Lung (tissue), 12 donors: ENCODE results near the gene TMPRSS11D. TPM values are rescaled to one million over a fixed set of nuclear protein-coding genes. Genes with fewer than 3 reads are reported as not detected.
A peak's percentile ranks its signal among the peaks of the same experiment; 100 is the strongest.

ENCODE experiments used
- ATAC-seq: fragments of 200-7000 bp; cut with Tn5 transposase; one replicate; pipeline ENCODE4 v1.9.1; 2020; ENCODE audit warnings: moderate number of reproducible peaks; ENCODE audit not compliant: insufficient read depth, low FRiP score
- DNase-seq, 3 donors: peaks; one replicate each; pipeline ENCODE4 v3.0.0-alpha.2; 2013 to 2017
- H3K27ac ChIP-seq, 2 donors: one replicate each; pipeline ENCODE4 v1.5.1; 2013; ENCODE audit warnings: mild to moderate bottlenecking in 2 of 2, moderate library complexity in 2 of 2, control low read depth in 1 of 2, inconsistent platforms in 1 of 2, low read depth in 1 of 2, low read length in 1 of 2
- H3K27me3 ChIP-seq, 3 donors: one replicate each; pipeline ENCODE4 v1.5.1; 2013; ENCODE audit warnings: low read length in 2 of 3; ENCODE audit not compliant: control insufficient read depth in 3 of 3, insufficient read depth in 3 of 3
- H3K36me3 ChIP-seq, 4 donors: one replicate each; pipeline ENCODE4 v1.5.1; 2013; ENCODE audit warnings: low read length in 4 of 4, mild to moderate bottlenecking in 1 of 4, moderate library complexity in 1 of 4; ENCODE audit not compliant: control insufficient read depth in 4 of 4, insufficient read depth in 4 of 4
- H3K4me1 ChIP-seq, 5 donors: one replicate each; pipeline ENCODE4 v1.5.1; 2013; ENCODE audit warnings: low read length in 5 of 5, mild to moderate bottlenecking in 2 of 5, moderate library complexity in 1 of 5; ENCODE audit not compliant: control insufficient read depth in 5 of 5, insufficient read depth in 5 of 5
- H3K4me3 ChIP-seq: one replicate; pipeline ENCODE4 v1.5.1; 2013; ENCODE audit warnings: mild to moderate bottlenecking, control low read depth, moderate library complexity
- H3K9ac ChIP-seq, 2 donors: one replicate each; pipeline ENCODE4 v1.5.1; 2013; ENCODE audit warnings: low read length in 2 of 2, control low read depth in 1 of 2; ENCODE audit not compliant: insufficient read depth in 1 of 2
- H3K9me3 ChIP-seq, 4 donors: one replicate each; pipeline ENCODE4 v1.5.1; 2013; ENCODE audit warnings: low read length in 3 of 4, mild to moderate bottlenecking in 1 of 4, moderate library complexity in 1 of 4; ENCODE audit not compliant: control insufficient read depth in 4 of 4, insufficient read depth in 3 of 4
- WGBS, 2 donors: extraction: QIAGEN DNeasy Blood & Tissue Kit; methylation state at CpG; one replicate each; pipeline ENCODE4 v1.1.7; 2013; 5-methylcytosine and 5-hydroxymethylcytosine counted together
- polyA plus RNA-seq, 2 donors: library from polyadenylated mRNA; stranded (reverse); fragments of 200-250 nt; gene quantifications; one replicate each; pipeline ENCODE4 v1.2.1, GENCODE V29; 2013
- total RNA-seq, 2 donors: library from RNA; depleted of rRNA in 1 of 2; stranded (reverse); fragments of >200 nt in 1 of 2; gene quantifications; one replicate each; pipeline ENCODE4 v1.2.1, GENCODE V29; 2014 to 2021
- TF ChIP-seq, protein P1 (sequence below): IDR thresholded peaks from 2 replicates; pipeline ENCODE4 v1.5.1; 2012; ENCODE audit warnings: mild to moderate bottlenecking; ENCODE audit errors: control extremely low read depth, extremely low read depth
- donor health status: control.
- donor health status: control.
- donor health status: Bipolar disorder and iron deficiency.
- donor health status: healthy.
- donor health status: DM: yes; HTN: yes; CAD: no.

The TMPRSS11D gene
- total and polyA plus RNA-seq, 4 donors = 0.04 to 0.09 TPM; not detected in 2

DNA sequence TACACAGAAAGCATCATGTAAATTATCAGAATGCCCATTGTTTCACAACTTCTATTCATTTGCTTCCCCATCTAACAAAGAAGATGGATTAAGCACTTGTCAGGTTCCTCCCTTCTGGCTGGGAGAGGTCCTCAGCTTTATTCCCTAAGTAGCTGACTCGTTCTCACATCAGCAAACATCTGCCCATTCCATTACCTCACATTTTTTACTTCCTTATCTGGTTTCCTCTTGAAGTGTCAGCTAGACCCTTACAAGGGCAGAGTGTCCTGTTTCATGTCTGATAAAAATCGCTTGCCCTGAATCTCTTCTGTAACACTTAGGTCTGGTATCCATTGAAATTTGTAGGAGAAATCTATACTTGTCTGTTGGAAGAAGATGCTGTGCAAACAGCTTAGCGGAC lies 44.7 kb upstream of the TMPRSS11D start:
- Histone ChIP-seq H3K27ac (no peak overlapping the region), H3K9ac (no peak overlapping the region), H3K4me3 (no peak overlapping the region), H3K9me3 (peaks cover 0 to 8% (median 0%) of the 10 kb centered on the region in 4 donors), H3K36me3 (no peaks in the 10 kb centered on the region), H3K4me1 (no peaks in the 10 kb centered on the region), H3K27me3 (no peaks in the 10 kb centered on the region)
- WGBS, 2 donors = 22% methylated on average over 3 of the region's 3 CpGs
- TF ChIP-seq, protein P1, sequence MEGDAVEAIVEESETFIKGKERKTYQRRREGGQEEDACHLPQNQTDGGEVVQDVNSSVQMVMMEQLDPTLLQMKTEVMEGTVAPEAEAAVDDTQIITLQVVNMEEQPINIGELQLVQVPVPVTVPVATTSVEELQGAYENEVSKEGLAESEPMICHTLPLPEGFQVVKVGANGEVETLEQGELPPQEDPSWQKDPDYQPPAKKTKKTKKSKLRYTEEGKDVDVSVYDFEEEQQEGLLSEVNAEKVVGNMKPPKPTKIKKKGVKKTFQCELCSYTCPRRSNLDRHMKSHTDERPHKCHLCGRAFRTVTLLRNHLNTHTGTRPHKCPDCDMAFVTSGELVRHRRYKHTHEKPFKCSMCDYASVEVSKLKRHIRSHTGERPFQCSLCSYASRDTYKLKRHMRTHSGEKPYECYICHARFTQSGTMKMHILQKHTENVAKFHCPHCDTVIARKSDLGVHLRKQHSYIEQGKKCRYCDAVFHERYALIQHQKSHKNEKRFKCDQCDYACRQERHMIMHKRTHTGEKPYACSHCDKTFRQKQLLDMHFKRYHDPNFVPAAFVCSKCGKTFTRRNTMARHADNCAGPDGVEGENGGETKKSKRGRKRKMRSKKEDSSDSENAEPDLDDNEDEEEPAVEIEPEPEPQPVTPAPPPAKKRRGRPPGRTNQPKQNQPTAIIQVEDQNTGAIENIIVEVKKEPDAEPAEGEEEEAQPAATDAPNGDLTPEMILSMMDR = no peak
- peak in 1 of 3 donors; percentile 12 for DNase-seq
- no peak for ATAC-seq

DNA sequence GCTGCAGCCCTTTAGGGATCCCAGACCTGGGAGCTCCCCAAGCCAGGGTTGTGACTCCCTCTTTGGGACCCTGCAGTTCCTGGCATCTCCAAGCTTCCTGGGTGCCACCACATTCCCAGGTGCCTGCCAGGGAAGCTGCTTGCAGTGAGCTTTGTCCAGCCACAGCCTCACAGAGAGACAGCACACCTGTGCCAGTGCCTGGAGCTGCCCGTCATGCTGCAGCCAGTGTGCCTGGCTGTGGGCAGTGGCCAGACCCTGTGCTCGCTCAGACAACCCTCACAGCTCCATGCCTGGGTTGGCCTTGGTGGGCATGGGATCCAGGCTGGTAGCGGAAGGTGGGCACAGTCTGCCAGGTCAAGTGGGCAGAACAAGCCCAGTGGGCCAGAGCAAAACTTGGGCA lies 43.4 kb upstream of the TMPRSS11D start:
- H3K4me1 ChIP-seq = no peaks in the 10 kb centered on the region
- DNase-seq (no peak), ATAC-seq (no peak)
- no peak overlapping the region for H3K9ac ChIP-seq
- no peaks in the 10 kb centered on the region for H3K36me3 ChIP-seq
- no peak overlapping the region for H3K4me3 ChIP-seq
- H3K27me3 ChIP-seq = no peaks in the 10 kb centered on the region
- H3K27ac ChIP-seq = no peak overlapping the region
- peaks cover 0 to 8% (median 1%) of the 10 kb centered on the region in 4 donors for H3K9me3 ChIP-seq
- TF ChIP-seq, protein P1 = no peak
- 93 to 95% methylated on average over 3 of the region's 3 CpGs for WGBS, 2 donors

GRCh38 chr4:67926485-67926884 lies 42.7 kb upstream of the TMPRSS11D start:
- WGBS, 2 donors = 93 to 96% methylated on average over 7 of the region's 7 CpGs
- H3K27ac ChIP-seq = no peak overlapping the region
- no peaks in the 10 kb centered on the region for H3K4me1 ChIP-seq
- H3K27me3 ChIP-seq = no peaks in the 10 kb centered on the region
- no peak overlapping the region for H3K4me3 ChIP-seq
- no peak overlapping the region for H3K9ac ChIP-seq
- TF ChIP-seq, protein P1 = no peak
- no peaks in the 10 kb centered on the region for H3K36me3 ChIP-seq
- DNase-seq (no peak), ATAC-seq (no peak)
- peaks cover 0 to 8% (median 1%) of the 10 kb centered on the region in 4 donors for H3K9me3 ChIP-seq

DNA sequence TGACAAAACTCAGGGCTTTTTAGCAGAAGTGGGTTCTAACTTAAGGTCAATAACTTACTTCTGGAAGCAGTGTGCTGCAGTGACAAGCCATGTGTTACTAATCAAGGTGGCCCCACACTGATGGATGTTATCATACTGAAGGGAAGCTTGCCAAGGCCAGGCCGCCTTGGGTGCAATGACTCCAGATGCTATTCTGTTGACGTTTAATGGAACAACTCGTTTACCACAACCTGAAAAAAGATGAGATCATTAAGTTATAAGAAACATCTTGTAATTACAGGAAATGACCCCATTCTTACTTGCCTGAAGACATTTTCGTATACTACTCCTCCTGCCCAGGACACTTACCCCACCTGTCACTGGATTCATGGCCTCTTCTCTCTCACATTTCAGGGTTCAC lies 38.9 kb upstream of the TMPRSS11D start:
- no peak for ATAC-seq
- H3K9ac ChIP-seq = no peak overlapping the region
- TF ChIP-seq, protein P1 = no peak
- no peaks in the 10 kb centered on the region for H3K4me1 ChIP-seq
- H3K4me3 ChIP-seq = no peak overlapping the region
- H3K36me3 ChIP-seq = no peaks in the 10 kb centered on the region
- no peak for DNase-seq
- no peak overlapping the region for H3K27ac ChIP-seq
- peaks cover 0 to 8% (median 1%) of the 10 kb centered on the region in 4 donors for H3K9me3 ChIP-seq
- WGBS, 2 donors = 51 to 86% methylated on average over 4 of the region's 4 CpGs
- no peaks in the 10 kb centered on the region for H3K27me3 ChIP-seq
